Subcutaneous abdominal adipose tissue (tissue), 5 donors: ENCODE results near the gene PVALEF.

Source experiments
- H3K27ac ChIP-seq: one replicate; pipeline ENCODE4 v1.7.0; 2013; ENCODE audit warnings: low read depth, mild to moderate bottlenecking, inconsistent platforms, low read length, moderate library complexity
- H3K27me3 ChIP-seq, 5 donors: one replicate each; pipeline ENCODE4 v1.7.0; 2013; ENCODE audit warnings: low read length in 5 of 5, inconsistent platforms in 1 of 5; ENCODE audit not compliant: control insufficient read depth in 5 of 5, insufficient read depth in 4 of 5
- H3K36me3 ChIP-seq, 5 donors: one replicate each; pipeline ENCODE4 v1.7.0; 2013; ENCODE audit warnings: low read length in 5 of 5; ENCODE audit not compliant: control insufficient read depth in 5 of 5, insufficient read depth in 5 of 5
- H3K4me1 ChIP-seq, 5 donors: one replicate each; pipeline ENCODE4 v1.7.0; 2013; ENCODE audit warnings: low read length in 5 of 5, mild to moderate bottlenecking in 3 of 5, moderate library complexity in 1 of 5; ENCODE audit not compliant: control insufficient read depth in 5 of 5, insufficient read depth in 5 of 5
- H3K4me3 ChIP-seq, 5 donors: one replicate each; pipeline ENCODE4 v1.7.0; 2013; ENCODE audit warnings: low read length in 5 of 5, low read depth in 1 of 5
- H3K9ac ChIP-seq, 5 donors: one replicate each; pipeline ENCODE4 v1.7.0; 2013; ENCODE audit warnings: low read length in 5 of 5, mild to moderate bottlenecking in 4 of 5, moderate library complexity in 3 of 5
- H3K9me3 ChIP-seq, 5 donors: one replicate each; pipeline ENCODE4 v1.7.0; 2013; ENCODE audit warnings: low read length in 5 of 5; ENCODE audit not compliant: control insufficient read depth in 5 of 5
- donor health status: healthy.
- donor health status: healthy.
- donor health status: healthy.
- donor health status: healthy.
- donor health status: healthy.

The PVALEF gene

GRCh38 chr17:81231121-81231645 lies 65.9 kb downstream of the PVALEF start:
- Histone ChIP-seq H3K36me3 (peaks cover 0 to 63% (median 52%) of the 10 kb centered on the region in 5 donors), H3K4me1 (peaks cover 0 to 9% (median 0%) of the 10 kb centered on the region in 5 donors), H3K27me3 (no peaks in the 10 kb centered on the region), H3K9me3 (peaks cover 0 to 3% (median 0%) of the 10 kb centered on the region in 5 donors), H3K9ac (no peak overlapping the region), H3K4me3 (no peak overlapping the region), H3K27ac (no peak overlapping the region)

GRCh38 chr17:81231766-81232581 lies 66.7 kb downstream of the PVALEF start:
- peaks cover 0 to 11% (median 6%) of the 10 kb centered on the region in 5 donors for H3K4me1 ChIP-seq
- no peak overlapping the region for H3K4me3 ChIP-seq
- no peak overlapping the region for H3K9ac ChIP-seq
- H3K36me3 ChIP-seq: peaks cover 0 to 65% (median 52%) of the 10 kb centered on the region in 5 donors
- H3K9me3 ChIP-seq: peaks cover 0 to 2% (median 0%) of the 10 kb centered on the region in 5 donors
- H3K27me3 ChIP-seq: no peaks in the 10 kb centered on the region
- H3K27ac ChIP-seq: no peak overlapping the region
